Measurements from ENCODE around the gene ASTN2. TPM values are rescaled to one million over a fixed set of nuclear protein-coding genes. Genes with fewer than 3 reads are reported as not detected.
A peak's percentile ranks its signal among the peaks of the same experiment; 100 is the strongest.

Gene ASTN2
- total RNA-seq, 1 donor from 2014 or later: 15.9 TPM

DNA sequence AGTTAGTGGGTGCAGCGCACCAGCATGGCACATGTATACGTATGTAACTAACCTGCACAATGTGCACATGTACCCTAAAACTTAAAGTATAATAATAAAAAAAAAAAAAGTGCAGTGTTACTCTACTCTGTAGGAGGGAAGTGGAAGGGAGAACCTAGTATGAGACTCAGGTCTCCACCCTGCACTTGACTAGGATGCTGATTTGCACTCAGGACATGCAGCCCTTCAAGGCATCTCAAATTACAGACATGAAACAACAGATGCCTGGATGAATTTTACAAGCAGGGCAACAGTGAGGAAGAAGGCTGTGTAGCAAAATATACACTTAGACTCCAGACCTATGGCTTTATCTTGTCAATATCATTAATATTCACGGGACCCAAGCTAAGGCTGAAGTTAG lies 711.2 kb downstream of the ASTN2 start:
- Mint-ChIP-seq H3K4me3 (no peak overlapping the region), H3K27me3 (no peaks in the 10 kb centered on the region), H3K27ac (no peak overlapping the region), H3K9me3 (no peaks in the 10 kb centered on the region), H3K36me3 (peaks cover 31% of the 10 kb centered on the region), H3K4me1 (ENCODE audit: unreplicated experiment) (peaks cover 16% of the 10 kb centered on the region)
- TF ChIP-seq, protein P1, sequence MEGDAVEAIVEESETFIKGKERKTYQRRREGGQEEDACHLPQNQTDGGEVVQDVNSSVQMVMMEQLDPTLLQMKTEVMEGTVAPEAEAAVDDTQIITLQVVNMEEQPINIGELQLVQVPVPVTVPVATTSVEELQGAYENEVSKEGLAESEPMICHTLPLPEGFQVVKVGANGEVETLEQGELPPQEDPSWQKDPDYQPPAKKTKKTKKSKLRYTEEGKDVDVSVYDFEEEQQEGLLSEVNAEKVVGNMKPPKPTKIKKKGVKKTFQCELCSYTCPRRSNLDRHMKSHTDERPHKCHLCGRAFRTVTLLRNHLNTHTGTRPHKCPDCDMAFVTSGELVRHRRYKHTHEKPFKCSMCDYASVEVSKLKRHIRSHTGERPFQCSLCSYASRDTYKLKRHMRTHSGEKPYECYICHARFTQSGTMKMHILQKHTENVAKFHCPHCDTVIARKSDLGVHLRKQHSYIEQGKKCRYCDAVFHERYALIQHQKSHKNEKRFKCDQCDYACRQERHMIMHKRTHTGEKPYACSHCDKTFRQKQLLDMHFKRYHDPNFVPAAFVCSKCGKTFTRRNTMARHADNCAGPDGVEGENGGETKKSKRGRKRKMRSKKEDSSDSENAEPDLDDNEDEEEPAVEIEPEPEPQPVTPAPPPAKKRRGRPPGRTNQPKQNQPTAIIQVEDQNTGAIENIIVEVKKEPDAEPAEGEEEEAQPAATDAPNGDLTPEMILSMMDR (conservative IDR thresholded peaks at IDR 0.05): no peak
- no peak for DNase-seq (ENCODE audit: extremely low spot score, unreplicated experiment)

DNA sequence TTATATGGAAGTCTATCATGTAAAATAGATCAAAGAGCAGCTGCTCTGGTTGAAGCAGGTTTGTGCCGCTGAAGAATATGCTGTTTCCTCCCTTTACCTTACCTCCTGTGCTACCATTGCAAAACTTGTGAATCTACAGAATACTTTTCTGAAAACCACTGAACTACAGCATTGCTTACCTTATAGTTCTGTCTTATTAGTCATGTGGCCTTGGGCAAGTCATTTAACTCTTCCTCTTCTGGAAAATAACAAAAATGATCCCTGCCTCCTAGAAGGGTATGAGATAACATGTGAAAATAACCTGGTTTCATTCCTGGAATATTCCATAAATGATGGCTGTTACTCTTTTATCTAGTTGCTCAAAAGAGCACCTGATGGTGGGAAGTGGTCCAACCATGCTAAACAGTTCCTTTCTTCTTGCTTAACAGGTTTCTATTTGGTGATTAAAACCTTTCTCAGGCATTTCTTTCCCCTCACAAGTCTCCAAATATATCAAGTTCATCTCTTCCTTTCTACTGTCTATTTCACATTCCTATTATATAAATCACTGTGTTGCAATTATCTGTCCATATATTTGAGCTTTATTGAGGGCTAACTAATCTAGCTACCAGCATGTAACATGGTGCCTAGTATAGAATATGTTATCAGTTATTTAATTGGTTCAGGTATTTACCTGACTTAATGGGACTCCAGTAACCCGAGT lies 712.8 kb downstream of the ASTN2 start:
- H3K4me1 Mint-ChIP-seq (ENCODE audit: unreplicated experiment): peaks cover 18% of the 10 kb centered on the region
- H3K9me3 Mint-ChIP-seq: no peaks in the 10 kb centered on the region
- peaks cover 45% of the 10 kb centered on the region for H3K36me3 Mint-ChIP-seq
- TF ChIP-seq, protein P1 (conservative IDR thresholded peaks at IDR 0.05): no peak
- H3K4me3 Mint-ChIP-seq: peak overlapping the region; percentile 35
- no peaks in the 10 kb centered on the region for H3K27me3 Mint-ChIP-seq
- H3K27ac Mint-ChIP-seq: no peak overlapping the region
- DNase-seq (ENCODE audit: extremely low spot score, unreplicated experiment): no peak

DNA sequence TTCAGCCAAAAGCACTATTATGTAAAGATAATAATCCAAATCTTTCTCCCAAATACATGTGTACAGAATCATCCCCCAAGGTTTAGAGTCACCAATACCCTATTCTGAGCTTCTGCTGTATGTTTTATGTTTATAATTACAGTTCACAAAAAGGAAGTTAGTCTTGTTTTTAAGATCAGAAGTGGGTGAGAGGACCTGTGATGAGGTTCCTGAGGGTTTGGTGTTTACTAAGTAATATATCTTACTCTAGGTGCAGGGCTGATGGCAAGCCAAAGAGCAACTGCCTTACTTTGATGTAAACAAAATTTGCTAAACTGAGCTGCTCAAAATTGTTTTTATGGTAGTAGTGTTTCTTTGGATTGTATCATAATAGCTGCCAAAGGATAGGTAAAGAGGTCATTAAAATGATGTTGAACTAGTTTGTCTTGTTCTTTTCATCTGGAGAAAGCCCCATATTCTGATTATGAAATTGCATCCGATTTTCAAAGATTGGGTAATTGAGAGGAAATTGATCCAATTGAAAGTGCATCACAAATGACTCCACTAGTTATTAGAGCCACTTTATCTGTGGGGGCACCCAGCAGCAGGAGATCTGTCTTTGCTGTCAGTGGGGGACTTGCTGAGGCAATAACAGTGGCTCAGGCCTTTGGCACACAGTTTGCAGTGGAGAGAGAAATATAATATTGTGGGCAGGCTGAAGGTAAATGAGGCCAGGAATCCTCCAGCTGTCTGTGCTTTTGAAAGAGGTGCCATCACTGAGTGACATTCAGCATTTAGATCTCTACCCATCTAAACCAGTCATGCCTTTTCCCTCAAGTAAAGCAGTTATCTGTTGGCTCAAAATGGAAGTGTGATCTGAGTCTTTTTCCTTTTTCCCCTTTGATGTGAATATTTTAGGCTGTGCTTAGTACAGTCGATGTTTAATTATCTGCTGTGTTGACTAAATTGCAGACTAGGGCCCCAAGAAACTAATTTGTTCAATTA lies 713.7 kb downstream of the ASTN2 start:
- Mint-ChIP-seq H3K4me1 (ENCODE audit: unreplicated experiment) (peaks cover 20% of the 10 kb centered on the region), H3K27ac (no peak overlapping the region), H3K4me3 (no peak overlapping the region), H3K9me3 (no peaks in the 10 kb centered on the region), H3K36me3 (peaks cover 49% of the 10 kb centered on the region), H3K27me3 (no peaks in the 10 kb centered on the region)
- TF ChIP-seq, protein P1 (conservative IDR thresholded peaks at IDR 0.05): no peak
- no peak for DNase-seq (ENCODE audit: extremely low spot score, unreplicated experiment)

DNA sequence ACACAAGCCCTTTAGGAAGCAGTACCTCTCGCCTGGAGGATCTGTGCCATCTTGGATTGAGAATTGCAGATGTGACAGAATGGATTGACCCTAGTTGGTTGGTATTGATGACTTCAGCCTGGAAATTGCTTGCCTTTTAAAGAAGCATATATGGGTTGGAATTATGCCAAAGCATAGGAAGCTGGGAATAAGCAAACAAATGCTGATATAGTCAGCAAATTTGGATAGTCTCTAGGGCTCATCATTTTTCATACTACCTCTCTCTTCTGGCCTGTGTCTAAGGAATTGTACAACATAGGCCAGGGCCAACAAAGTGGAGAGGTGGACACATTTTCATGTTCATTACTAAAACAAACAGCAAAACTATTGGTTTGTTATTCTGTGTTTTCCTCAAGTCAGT lies 714.6 kb downstream of the ASTN2 start:
- H3K27me3 Mint-ChIP-seq: no peaks in the 10 kb centered on the region
- H3K9me3 Mint-ChIP-seq: no peaks in the 10 kb centered on the region
- TF ChIP-seq, protein P1 (conservative IDR thresholded peaks at IDR 0.05): no peak
- peaks cover 54% of the 10 kb centered on the region for H3K36me3 Mint-ChIP-seq
- DNase-seq (ENCODE audit: extremely low spot score, unreplicated experiment): no peak
- H3K4me3 Mint-ChIP-seq: no peak overlapping the region
- H3K4me1 Mint-ChIP-seq (ENCODE audit: unreplicated experiment): peaks cover 24% of the 10 kb centered on the region
- no peak overlapping the region for H3K27ac Mint-ChIP-seq

DNA sequence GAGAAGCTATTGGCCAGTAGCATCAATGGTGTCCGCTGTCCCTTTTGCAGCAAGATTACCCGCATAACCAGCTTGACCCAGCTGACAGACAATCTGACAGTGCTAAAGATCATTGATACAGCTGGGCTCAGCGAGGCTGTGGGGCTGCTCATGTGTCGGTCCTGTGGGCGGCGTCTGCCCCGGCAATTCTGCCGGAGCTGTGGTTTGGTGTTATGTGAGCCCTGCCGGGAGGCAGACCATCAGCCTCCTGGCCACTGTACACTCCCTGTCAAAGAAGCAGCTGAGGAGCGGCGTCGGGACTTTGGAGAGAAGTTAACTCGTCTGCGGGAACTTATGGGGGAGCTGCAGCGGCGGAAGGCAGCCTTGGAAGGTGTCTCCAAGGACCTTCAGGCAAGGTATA lies 717.0 kb downstream of the ASTN2 start:
- Mint-ChIP-seq H3K9me3 (peaks cover 5% of the 10 kb centered on the region), H3K4me1 (ENCODE audit: unreplicated experiment) (peaks cover 24% of the 10 kb centered on the region), H3K27ac (no peak overlapping the region), H3K27me3 (no peaks in the 10 kb centered on the region), H3K36me3 (peaks cover 58% of the 10 kb centered on the region), H3K4me3 (no peak overlapping the region)
- TF ChIP-seq, protein P1 (conservative IDR thresholded peaks at IDR 0.05): no peak
- no peak for DNase-seq (ENCODE audit: extremely low spot score, unreplicated experiment)
